Suppressor macrophage (primary cell): ENCODE measurements around the gene AMD1.
A peak's percentile ranks its signal among the peaks of the same experiment; 100 is the strongest.

Experiments used
- DNase-seq, 4 experiments: peaks; one replicate each; pipeline ENCODE4 v3.0.0-alpha.2; 2020 to 2022

Gene AMD1

GRCh38 chr6:110939429-110940200 is 65.0 kb downstream of the AMD1 start:
- no peak for DNase-seq

DNA sequence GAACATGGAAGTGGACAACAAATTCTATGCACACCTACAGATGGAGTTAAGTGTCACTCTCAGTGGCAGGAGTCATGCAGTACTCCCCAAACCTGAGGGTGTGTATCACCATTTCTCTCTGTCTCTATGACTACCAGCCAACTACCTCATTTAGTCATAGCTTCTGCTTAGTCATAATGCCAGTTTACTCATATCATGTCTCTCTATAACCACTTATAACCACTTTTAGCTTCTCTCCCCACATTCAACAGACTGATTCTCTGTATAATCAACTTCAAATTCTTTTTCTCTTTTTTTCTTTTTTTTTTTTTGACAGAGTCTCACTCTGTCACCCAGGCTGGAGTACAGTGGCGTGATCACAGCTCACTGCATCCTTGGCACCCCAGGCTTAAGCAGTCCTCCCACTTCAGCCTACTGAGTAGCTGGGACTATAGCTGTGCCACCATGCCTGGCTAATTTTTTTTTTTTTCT is 70.1 kb downstream of the AMD1 start:
- DNase-seq = peak; percentile 69 to 94 (median 84)
